ENCODE data around the gene VWA8. TPM values are rescaled to one million over a fixed set of nuclear protein-coding genes. Genes with fewer than 3 reads are reported as not detected.
"Not testable (repeated sequence)": the region's sequence is repeated elsewhere in the genome, so short reads cannot be mapped to it uniquely, and the experiment has no call there.

The VWA8 gene
- total and polyA plus RNA-seq, 4 donors: 7.1 to 50.3 (median 12.4) TPM

DNA sequence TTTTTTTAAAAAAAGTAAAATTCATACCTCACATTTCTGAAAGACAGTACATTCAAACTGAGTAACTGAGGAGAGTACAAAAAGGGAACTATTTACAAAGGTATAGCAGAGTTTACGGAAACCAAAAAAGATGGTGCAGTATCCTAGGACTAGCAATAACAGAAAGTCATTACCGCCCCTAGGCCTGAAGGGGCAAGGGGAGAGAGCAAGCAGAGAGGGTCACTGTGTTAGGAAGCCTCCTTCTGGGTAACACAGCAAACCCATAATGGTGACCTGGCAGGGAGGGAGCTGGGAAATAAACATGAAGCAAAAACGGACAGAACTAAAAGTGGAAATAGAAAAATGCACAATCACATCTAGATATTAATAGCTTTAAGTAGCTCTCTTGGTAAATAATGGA, 8.2 kb downstream of the VWA8 start (continued):
- TF ChIP-seq GABPA (IDR thresholded peaks at IDR 0.05 in 1 of 2, conservative IDR thresholded peaks at IDR 0.05 in 1 of 2) (no peak), RXRA (IDR thresholded peaks at IDR 0.05) (no peak), NR2F2 (IDR thresholded peaks at IDR 0.05) (no peak), FOXA2 (IDR thresholded peaks at IDR 0.05) (no peak), HNF4G (IDR thresholded peaks at IDR 0.05) (no peak)

DNA sequence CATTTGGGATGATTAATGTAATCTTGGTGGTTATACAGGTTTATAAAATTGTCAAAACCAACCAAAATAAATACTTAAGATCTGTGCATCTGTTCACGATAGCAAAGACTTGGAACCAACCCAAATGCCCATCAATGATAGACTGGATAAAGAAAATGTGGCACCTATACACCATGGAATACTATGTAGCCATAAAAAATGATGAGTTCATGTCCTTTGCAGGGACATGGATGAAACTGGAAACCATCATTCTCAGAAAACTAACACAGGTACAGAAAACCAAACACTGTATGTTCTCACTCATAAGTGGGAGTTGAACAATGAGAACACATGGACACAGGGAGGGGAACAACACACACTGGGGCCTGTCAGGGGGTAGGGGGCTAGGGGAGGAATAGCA, 11.8 kb downstream of the VWA8 start:
- not testable (repeated sequence) for H3K27me3 ChIP-seq (ENCODE audit: control insufficient read depth in 4 of 4, insufficient read depth in 4 of 4, low read length in 3 of 4); H3K9me3 ChIP-seq (ENCODE audit: control insufficient read depth in 4 of 4, low read length in 3 of 4); H3K36me3 ChIP-seq (ENCODE audit: control insufficient read depth in 4 of 4, insufficient read depth in 3 of 4, low read depth in 1 of 4, low read length in 3 of 4); DNase-seq (ENCODE audit: low spot score); H3K27ac ChIP-seq (ENCODE audit: low read depth in 1 of 2, low read length in 2 of 2); H3K4me1 ChIP-seq (ENCODE audit: control insufficient read depth in 4 of 4, insufficient read depth in 4 of 4, low read length in 3 of 4); H3K4me3 ChIP-seq (ENCODE audit: low read depth in 1 of 3, low read length in 3 of 3); H3K9ac ChIP-seq (ENCODE audit: low read depth in 1 of 2, low read length in 2 of 2)
- WGBS: 86% methylated on average over 1 of the region's 1 CpG

DNA sequence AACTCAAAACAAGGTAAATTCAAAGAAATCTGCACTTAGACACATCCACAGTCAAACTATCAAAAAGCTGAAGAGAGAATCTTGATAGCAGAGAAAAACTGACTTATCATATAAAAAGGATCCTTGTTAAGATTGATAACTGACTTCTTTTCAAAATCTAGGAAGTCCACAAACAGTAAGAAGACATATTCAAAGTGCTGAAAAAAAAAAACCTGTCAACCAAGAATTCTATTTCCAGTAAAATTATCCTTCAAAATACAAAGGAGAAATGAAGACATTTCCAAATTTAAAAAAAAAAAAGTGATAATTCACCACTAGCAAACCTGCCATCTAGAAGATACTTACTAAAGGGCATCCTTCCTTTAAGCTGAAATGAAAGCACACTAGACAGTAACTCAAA, 15.0 kb downstream of the VWA8 start:
- TF ChIP-seq HNF4G (IDR thresholded peaks at IDR 0.05) (no peak), RXRA (IDR thresholded peaks at IDR 0.05) (no peak), GABPA (IDR thresholded peaks at IDR 0.05 in 1 of 2, conservative IDR thresholded peaks at IDR 0.05 in 1 of 2) (no peak), JUND (IDR thresholded peaks at IDR 0.05) (no peak), TAF1 (conservative IDR thresholded peaks at IDR 0.05) (no peak), HNF4A (conservative IDR thresholded peaks at IDR 0.05) (no peak)
- TF ChIP-seq, protein P1, sequence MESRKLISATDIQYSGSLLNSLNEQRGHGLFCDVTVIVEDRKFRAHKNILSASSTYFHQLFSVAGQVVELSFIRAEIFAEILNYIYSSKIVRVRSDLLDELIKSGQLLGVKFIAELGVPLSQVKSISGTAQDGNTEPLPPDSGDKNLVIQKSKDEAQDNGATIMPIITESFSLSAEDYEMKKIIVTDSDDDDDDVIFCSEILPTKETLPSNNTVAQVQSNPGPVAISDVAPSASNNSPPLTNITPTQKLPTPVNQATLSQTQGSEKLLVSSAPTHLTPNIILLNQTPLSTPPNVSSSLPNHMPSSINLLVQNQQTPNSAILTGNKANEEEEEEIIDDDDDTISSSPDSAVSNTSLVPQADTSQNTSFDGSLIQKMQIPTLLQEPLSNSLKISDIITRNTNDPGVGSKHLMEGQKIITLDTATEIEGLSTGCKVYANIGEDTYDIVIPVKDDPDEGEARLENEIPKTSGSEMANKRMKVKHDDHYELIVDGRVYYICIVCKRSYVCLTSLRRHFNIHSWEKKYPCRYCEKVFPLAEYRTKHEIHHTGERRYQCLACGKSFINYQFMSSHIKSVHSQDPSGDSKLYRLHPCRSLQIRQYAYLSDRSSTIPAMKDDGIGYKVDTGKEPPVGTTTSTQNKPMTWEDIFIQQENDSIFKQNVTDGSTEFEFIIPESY (IDR thresholded peaks at IDR 0.05): no peak
- TF ChIP-seq, protein P2, sequence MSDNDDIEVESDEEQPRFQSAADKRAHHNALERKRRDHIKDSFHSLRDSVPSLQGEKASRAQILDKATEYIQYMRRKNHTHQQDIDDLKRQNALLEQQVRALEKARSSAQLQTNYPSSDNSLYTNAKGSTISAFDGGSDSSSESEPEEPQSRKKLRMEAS (IDR thresholded peaks at IDR 0.05): no peak
- Histone ChIP-seq H3K4me3 (ENCODE audit: low read depth in 1 of 3, low read length in 3 of 3) (no peak overlapping the region), H3K27ac (ENCODE audit: low read depth in 1 of 2, low read length in 2 of 2) (no peak overlapping the region), H3K36me3 (ENCODE audit: control insufficient read depth in 4 of 4, insufficient read depth in 3 of 4, low read depth in 1 of 4, low read length in 3 of 4) (peaks cover 0 to 9% (median 4%) of the 10 kb centered on the region in 4 donors), H3K4me1 (ENCODE audit: control insufficient read depth in 4 of 4, insufficient read depth in 4 of 4, low read length in 3 of 4) (peaks cover 0 to 15% (median 5%) of the 10 kb centered on the region in 4 donors), H3K9me3 (ENCODE audit: control insufficient read depth in 4 of 4, low read length in 3 of 4) (peaks cover 0 to 4% (median 0%) of the 10 kb centered on the region in 4 donors), H3K9ac (ENCODE audit: low read depth in 1 of 2, low read length in 2 of 2) (no peak overlapping the region), H3K27me3 (ENCODE audit: control insufficient read depth in 4 of 4, insufficient read depth in 4 of 4, low read length in 3 of 4) (no peaks in the 10 kb centered on the region)
- no peak for DNase-seq (ENCODE audit: low spot score)

DNA sequence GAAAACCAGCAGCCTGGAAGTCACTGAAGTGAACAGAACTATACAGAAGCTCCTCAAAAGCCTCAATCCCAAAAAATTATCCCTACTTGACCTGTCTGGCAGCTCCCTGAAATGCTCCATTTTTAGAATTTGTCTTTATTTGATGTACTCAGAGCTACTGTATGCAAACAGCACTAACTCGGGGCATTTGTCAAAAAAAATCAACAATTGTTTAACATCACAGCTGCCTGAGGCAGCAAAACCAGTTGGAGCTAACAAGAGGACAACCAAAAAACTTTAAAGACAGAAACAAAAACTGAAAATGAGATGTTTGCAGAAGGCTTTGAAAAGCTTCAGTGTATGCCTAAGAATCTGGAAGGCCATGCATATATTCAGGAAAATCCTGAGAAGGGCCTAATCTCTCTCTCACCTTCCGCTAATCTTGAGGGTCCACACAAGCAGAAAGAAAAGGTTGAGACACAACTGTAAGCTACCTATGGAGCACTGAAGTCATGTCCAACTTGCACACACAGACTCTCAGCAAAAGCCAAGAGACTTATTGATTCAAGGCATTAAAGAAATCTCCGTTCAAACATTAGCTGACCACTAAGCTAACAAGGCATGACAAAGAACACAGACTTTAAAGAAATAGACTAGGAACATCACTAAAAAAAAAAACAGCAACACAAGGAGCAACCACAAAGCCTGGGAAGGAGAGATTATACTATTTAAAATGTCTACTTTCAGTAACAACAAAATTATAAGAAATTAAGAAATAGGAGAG, 16.1 kb downstream of the VWA8 start:
- H3K9me3 ChIP-seq (ENCODE audit: control insufficient read depth in 4 of 4, low read length in 3 of 4): peaks cover 0 to 4% (median 0%) of the 10 kb centered on the region in 4 donors
- peaks cover 0 to 21% (median 6%) of the 10 kb centered on the region in 4 donors for H3K4me1 ChIP-seq (ENCODE audit: control insufficient read depth in 4 of 4, insufficient read depth in 4 of 4, low read length in 3 of 4)
- no peak overlapping the region for H3K27ac ChIP-seq (ENCODE audit: low read depth in 1 of 2, low read length in 2 of 2)
- DNase-seq (ENCODE audit: low spot score): no peak
- H3K36me3 ChIP-seq (ENCODE audit: control insufficient read depth in 4 of 4, insufficient read depth in 3 of 4, low read depth in 1 of 4, low read length in 3 of 4): peaks cover 0 to 9% (median 4%) of the 10 kb centered on the region in 4 donors
- H3K4me3 ChIP-seq (ENCODE audit: low read depth in 1 of 3, low read length in 3 of 3): no peak overlapping the region
- WGBS: 53% methylated on average over 3 of the region's 3 CpGs
- H3K27me3 ChIP-seq (ENCODE audit: control insufficient read depth in 4 of 4, insufficient read depth in 4 of 4, low read length in 3 of 4): no peaks in the 10 kb centered on the region
- no peak overlapping the region for H3K9ac ChIP-seq (ENCODE audit: low read depth in 1 of 2, low read length in 2 of 2)
- TF ChIP-seq, protein P2 (IDR thresholded peaks at IDR 0.05): no peak
- TF ChIP-seq EGR1 (IDR thresholded peaks at IDR 0.05; ENCODE audit: low read depth in 2 of 2): no peak
- TF ChIP-seq, protein P3, sequence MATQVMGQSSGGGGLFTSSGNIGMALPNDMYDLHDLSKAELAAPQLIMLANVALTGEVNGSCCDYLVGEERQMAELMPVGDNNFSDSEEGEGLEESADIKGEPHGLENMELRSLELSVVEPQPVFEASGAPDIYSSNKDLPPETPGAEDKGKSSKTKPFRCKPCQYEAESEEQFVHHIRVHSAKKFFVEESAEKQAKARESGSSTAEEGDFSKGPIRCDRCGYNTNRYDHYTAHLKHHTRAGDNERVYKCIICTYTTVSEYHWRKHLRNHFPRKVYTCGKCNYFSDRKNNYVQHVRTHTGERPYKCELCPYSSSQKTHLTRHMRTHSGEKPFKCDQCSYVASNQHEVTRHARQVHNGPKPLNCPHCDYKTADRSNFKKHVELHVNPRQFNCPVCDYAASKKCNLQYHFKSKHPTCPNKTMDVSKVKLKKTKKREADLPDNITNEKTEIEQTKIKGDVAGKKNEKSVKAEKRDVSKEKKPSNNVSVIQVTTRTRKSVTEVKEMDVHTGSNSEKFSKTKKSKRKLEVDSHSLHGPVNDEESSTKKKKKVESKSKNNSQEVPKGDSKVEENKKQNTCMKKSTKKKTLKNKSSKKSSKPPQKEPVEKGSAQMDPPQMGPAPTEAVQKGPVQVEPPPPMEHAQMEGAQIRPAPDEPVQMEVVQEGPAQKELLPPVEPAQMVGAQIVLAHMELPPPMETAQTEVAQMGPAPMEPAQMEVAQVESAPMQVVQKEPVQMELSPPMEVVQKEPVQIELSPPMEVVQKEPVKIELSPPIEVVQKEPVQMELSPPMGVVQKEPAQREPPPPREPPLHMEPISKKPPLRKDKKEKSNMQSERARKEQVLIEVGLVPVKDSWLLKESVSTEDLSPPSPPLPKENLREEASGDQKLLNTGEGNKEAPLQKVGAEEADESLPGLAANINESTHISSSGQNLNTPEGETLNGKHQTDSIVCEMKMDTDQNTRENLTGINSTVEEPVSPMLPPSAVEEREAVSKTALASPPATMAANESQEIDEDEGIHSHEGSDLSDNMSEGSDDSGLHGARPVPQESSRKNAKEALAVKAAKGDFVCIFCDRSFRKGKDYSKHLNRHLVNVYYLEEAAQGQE (IDR thresholded peaks at IDR 0.05): no peak
- TF ChIP-seq YY1 (IDR thresholded peaks at IDR 0.05): no peak
- TF ChIP-seq, protein P1 (IDR thresholded peaks at IDR 0.05): no peak
- TF ChIP-seq, protein P4, sequence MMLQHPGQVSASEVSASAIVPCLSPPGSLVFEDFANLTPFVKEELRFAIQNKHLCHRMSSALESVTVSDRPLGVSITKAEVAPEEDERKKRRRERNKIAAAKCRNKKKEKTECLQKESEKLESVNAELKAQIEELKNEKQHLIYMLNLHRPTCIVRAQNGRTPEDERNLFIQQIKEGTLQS (IDR thresholded peaks at IDR 0.05): no peak
- no peak for TF ChIP-seq HNF4G (IDR thresholded peaks at IDR 0.05)
- TF ChIP-seq HNF4A (conservative IDR thresholded peaks at IDR 0.05): no peak
- no peak for TF ChIP-seq TAF1 (conservative IDR thresholded peaks at IDR 0.05)
- TF ChIP-seq FOXA2 (IDR thresholded peaks at IDR 0.05): no peak
- no peak for TF ChIP-seq NR2F2 (IDR thresholded peaks at IDR 0.05)
